Type B pancreatic cell (in vitro differentiated cells): ENCODE results near the gene SLCO4A1. TPM values are rescaled to one million over a fixed set of nuclear protein-coding genes. Genes with fewer than 3 reads are reported as not detected.

Experiments used
- DNase-seq: peaks from one replicate; pipeline ENCODE4 v3.0.0; 2021; ENCODE audit warnings: mixed read lengths; ENCODE audit not compliant: unreplicated experiment; ENCODE audit errors: extremely low spot score
- H3K27ac Mint-ChIP-seq: 2 replicates; pipeline ENCODE4 v1.8.0; 2021; ENCODE audit warnings: mild to moderate bottlenecking, mixed read lengths
- H3K27me3 Mint-ChIP-seq: 2 replicates; pipeline ENCODE4 v1.8.0; 2021; ENCODE audit warnings: mixed read lengths
- H3K36me3 Mint-ChIP-seq: 2 replicates; pipeline ENCODE4 v1.8.0; 2021; ENCODE audit warnings: mixed read lengths
- H3K4me1 Mint-ChIP-seq: one replicate; pipeline ENCODE4 v1.8.0; 2021; ENCODE audit warnings: mixed read lengths; ENCODE audit not compliant: unreplicated experiment
- H3K4me3 Mint-ChIP-seq: 2 replicates; pipeline ENCODE4 v1.8.0; 2021; ENCODE audit warnings: mild to moderate bottlenecking, mixed read lengths
- H3K9me3 Mint-ChIP-seq: 2 replicates; pipeline ENCODE4 v1.8.0; 2021; ENCODE audit warnings: mixed read lengths
- CTCF ChIP-seq: fragments of 200-600 bp; sonication (generic); conservative IDR thresholded peaks from 2 replicates; pipeline ENCODE4 v1.5.0; 2021; ENCODE audit warnings: antibody characterized with exemption, mild to moderate bottlenecking
- total RNA-seq: library from RNA; stranded (reverse); gene quantifications from 2 replicates; pipeline ENCODE4 v1.2.1, GENCODE V29; 2021; ENCODE audit warnings: low replicate concordance

The SLCO4A1 gene
- total RNA-seq, 1 donor from 2014 or later: 5.3 TPM

- peaks cover 6% of the 10 kb centered on the region for H3K27me3 Mint-ChIP-seq
- H3K4me3 Mint-ChIP-seq: no peak overlapping the region
- no peak for TF ChIP-seq CTCF
- H3K36me3 Mint-ChIP-seq: no peaks in the 10 kb centered on the region
- peaks cover 23% of the 10 kb centered on the region for H3K4me1 Mint-ChIP-seq
- H3K9me3 Mint-ChIP-seq: no peaks in the 10 kb centered on the region
- no peak for DNase-seq
- no peak overlapping the region for H3K27ac Mint-ChIP-seq
Observed at GRCh38 chr20:62663145-62664018, 21.1 kb downstream of the SLCO4A1 start.

GRCh38 chr20:62664019-62664971 is 22.0 kb downstream of the SLCO4A1 start:
- Mint-ChIP-seq H3K27ac (no peak overlapping the region), H3K36me3 (no peaks in the 10 kb centered on the region), H3K4me1 (peaks cover 26% of the 10 kb centered on the region), H3K9me3 (no peaks in the 10 kb centered on the region), H3K4me3 (no peak overlapping the region), H3K27me3 (peaks cover 8% of the 10 kb centered on the region)
- DNase-seq: no peak
- no peak for TF ChIP-seq CTCF

DNA sequence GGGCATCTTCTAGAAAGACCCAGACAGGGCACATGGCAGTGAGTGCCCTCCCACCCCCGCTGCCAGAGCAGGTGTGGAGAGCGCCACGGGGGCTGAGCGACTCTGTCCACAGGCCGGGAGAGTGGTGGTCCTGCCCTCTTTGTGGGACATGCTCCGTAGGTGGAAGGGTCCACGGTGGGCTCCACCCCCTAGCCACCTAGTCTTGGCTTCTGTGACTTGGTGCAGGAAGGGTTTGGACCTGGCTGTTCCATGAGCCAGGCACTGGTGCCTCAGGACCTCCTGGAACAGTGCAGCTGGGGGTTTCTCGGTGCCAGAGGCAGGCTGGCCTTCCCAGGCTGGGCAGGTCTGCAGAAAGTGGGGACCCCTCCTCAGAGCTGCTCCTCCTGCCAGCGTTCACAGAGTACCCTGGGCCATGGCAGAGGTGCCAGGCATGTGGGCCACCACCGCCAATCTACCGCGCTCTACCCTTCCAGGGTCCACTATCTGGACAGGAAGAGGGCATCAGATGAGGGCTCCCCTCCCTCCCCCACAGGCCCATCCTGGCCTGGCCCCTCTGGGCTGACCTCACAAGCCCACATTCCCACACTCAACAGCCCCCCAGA is 23.0 kb downstream of the SLCO4A1 start:
- no peak for TF ChIP-seq CTCF
- Mint-ChIP-seq H3K4me3 (no peak overlapping the region), H3K9me3 (no peaks in the 10 kb centered on the region), H3K27me3 (peaks cover 8% of the 10 kb centered on the region), H3K4me1 (peaks cover 29% of the 10 kb centered on the region), H3K36me3 (no peaks in the 10 kb centered on the region), H3K27ac (no peak overlapping the region)
- no peak for DNase-seq

GRCh38 chr20:62665826-62666735 is 23.8 kb downstream of the SLCO4A1 start:
- DNase-seq: no peak
- TF ChIP-seq CTCF: no peak
- no peak overlapping the region for H3K27ac Mint-ChIP-seq
- H3K4me1 Mint-ChIP-seq: peaks cover 29% of the 10 kb centered on the region
- peaks cover 8% of the 10 kb centered on the region for H3K27me3 Mint-ChIP-seq
- H3K36me3 Mint-ChIP-seq: no peaks in the 10 kb centered on the region
- no peak overlapping the region for H3K4me3 Mint-ChIP-seq
- H3K9me3 Mint-ChIP-seq: no peaks in the 10 kb centered on the region
